IPS-NIHi11 (cell line): Measurements from ENCODE around the gene FLOT1.
A peak's percentile ranks its signal among the peaks of the same experiment; 100 is the strongest.

Source experiments
- DNase-seq: peaks from one replicate; pipeline ENCODE4 v3.0.0; 2012; ENCODE audit warnings: mixed read lengths, low spot score

Gene FLOT1

GRCh38 chr6:30742316-30743098 is at the start of gene FLOT1:
FLOT1 (minus strand) TSS chr6:30742687; CDS start chr6:30742189, 498 bp downstream.
- DNase-seq: peak; percentile 96

GRCh38 chr6:30790724-30791383 is 48.4 kb upstream of the FLOT1 start:
- DNase-seq: peak; percentile 29

GRCh38 chr6:30789606-30790005 is 47.1 kb upstream of the FLOT1 start:
- DNase-seq: no peak

GRCh38 chr6:30787954-30788353 is 45.5 kb upstream of the FLOT1 start:
- DNase-seq: no peak

GRCh38 chr6:30782425-30783014 is 40.0 kb upstream of the FLOT1 start:
- no peak for DNase-seq

- DNase-seq: peak; percentile 49
Measured at GRCh38 chr6:30781743-30782424, 39.4 kb upstream of the FLOT1 start.

GRCh38 chr6:30781395-30781742 is 38.9 kb upstream of the FLOT1 start:
- no peak for DNase-seq

GRCh38 chr6:30780642-30780920 is 38.1 kb upstream of the FLOT1 start:
- no peak for DNase-seq

- no peak for DNase-seq
Measured at GRCh38 chr6:30779850-30780641, 37.6 kb upstream of the FLOT1 start.

GRCh38 chr6:30778001-30778635 is 35.6 kb upstream of the FLOT1 start:
- no peak for DNase-seq

- DNase-seq: no peak
Measured at GRCh38 chr6:30777155-30777485, 34.6 kb upstream of the FLOT1 start.

- DNase-seq: no peak
Measured at GRCh38 chr6:30776390-30777154, 34.1 kb upstream of the FLOT1 start.

- no peak for DNase-seq
Measured at GRCh38 chr6:30775104-30775503, 32.6 kb upstream of the FLOT1 start.

- DNase-seq: no peak
Measured at GRCh38 chr6:30774701-30775100, 32.2 kb upstream of the FLOT1 start.

GRCh38 chr6:30770592-30770991 is 28.1 kb upstream of the FLOT1 start:
- DNase-seq: no peak

GRCh38 chr6:30769853-30770524 is 27.5 kb upstream of the FLOT1 start:
- no peak for DNase-seq

- DNase-seq: peak; percentile 77
Measured at GRCh38 chr6:30769088-30769852, 26.8 kb upstream of the FLOT1 start.

GRCh38 chr6:30768634-30769087 is 26.2 kb upstream of the FLOT1 start:
- DNase-seq: no peak

- no peak for DNase-seq
Measured at GRCh38 chr6:30767944-30768301, 25.4 kb upstream of the FLOT1 start.
